Measurements from ENCODE around the gene SRSF6.

DNA sequence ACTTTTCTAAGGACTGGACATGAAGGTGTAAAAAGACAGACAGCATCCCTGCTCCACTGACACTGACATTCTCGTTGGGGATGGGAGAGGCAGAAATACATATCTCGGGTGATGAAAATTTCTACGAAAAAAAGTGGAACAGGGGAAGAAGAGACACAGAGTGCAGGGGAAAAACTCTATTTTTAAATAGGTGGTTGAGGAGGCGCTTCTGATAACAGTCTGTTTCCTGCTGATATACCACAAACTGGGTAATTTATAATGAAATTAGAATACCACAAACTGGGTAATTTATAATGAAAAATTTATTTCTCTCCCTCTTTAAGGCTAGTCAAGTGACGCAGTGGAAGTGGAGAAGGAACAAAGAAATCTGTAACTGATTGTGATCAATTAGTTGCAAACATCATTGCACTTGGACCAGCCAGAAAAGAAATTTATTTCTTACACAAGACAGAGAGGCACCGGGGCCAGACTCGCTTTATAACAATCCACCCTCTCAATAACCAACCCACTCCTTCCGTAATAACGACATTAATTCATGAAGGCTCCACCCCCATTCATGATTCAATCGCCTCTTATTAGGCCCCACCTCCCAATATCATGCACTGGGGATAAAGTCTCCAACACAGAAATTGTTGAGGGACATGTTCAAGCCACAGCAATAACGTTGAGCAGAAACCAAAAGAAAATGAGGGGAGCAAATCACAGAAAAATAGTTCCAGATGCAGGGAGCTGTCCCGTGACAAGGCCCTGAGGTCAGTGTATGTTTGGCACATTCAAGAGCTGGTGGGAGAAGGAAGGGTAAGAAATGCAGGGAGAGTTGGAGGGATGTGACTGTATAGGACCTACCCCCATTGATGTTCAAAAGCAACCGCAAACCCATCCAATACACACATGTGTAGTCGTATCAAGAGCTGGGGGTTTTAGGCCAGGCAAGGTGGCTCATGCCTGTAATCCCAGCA lies 6.6 kb upstream of the SRSF6 start:
- TF ChIP-seq, protein P1, sequence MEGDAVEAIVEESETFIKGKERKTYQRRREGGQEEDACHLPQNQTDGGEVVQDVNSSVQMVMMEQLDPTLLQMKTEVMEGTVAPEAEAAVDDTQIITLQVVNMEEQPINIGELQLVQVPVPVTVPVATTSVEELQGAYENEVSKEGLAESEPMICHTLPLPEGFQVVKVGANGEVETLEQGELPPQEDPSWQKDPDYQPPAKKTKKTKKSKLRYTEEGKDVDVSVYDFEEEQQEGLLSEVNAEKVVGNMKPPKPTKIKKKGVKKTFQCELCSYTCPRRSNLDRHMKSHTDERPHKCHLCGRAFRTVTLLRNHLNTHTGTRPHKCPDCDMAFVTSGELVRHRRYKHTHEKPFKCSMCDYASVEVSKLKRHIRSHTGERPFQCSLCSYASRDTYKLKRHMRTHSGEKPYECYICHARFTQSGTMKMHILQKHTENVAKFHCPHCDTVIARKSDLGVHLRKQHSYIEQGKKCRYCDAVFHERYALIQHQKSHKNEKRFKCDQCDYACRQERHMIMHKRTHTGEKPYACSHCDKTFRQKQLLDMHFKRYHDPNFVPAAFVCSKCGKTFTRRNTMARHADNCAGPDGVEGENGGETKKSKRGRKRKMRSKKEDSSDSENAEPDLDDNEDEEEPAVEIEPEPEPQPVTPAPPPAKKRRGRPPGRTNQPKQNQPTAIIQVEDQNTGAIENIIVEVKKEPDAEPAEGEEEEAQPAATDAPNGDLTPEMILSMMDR (IDR thresholded peaks at IDR 0.05), result no peak
- no peak for TF ChIP-seq POLR2A (IDR thresholded peaks at IDR 0.05)
